ENCODE measurements around the gene HSCB.
"Not testable (repeated sequence)": the region's sequence is repeated elsewhere in the genome, so short reads cannot be mapped to it uniquely, and the experiment has no call there.

Gene HSCB

DNA sequence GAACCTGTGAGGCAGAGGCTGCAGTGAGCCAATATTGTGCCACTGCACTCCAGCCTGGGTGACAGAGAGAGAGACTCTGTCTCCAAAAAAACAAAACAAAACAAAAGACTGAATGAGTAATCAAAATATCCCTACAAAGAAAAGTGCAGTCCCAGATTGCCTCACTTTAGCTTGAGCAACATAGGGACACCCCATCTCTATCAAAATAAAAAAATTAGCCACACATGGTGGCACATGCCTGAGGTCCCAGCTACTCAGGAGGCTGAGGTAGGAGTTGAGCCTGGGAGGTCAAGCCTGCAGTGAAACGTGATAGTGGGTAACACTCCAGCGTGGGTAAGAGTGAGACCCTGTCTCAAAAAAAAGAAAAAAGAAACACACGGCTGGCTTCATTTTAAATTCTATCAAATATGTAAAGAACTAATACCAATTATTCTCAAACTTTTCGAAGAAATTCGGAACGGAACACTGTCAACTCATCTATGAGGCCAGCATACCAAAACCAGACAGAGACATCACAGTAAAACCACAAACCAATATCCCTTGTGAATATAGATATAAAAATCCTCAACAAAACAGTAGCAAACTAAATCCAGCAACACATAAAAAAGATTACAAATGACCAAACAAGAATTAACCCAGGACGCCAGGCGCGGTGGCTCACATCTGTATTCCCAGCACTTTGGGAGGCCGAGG is 13.1 kb upstream of the HSCB start:
- DNase-seq (ENCODE audit: extremely low read depth, low read depth): no peak
- TF ChIP-seq, protein P1, sequence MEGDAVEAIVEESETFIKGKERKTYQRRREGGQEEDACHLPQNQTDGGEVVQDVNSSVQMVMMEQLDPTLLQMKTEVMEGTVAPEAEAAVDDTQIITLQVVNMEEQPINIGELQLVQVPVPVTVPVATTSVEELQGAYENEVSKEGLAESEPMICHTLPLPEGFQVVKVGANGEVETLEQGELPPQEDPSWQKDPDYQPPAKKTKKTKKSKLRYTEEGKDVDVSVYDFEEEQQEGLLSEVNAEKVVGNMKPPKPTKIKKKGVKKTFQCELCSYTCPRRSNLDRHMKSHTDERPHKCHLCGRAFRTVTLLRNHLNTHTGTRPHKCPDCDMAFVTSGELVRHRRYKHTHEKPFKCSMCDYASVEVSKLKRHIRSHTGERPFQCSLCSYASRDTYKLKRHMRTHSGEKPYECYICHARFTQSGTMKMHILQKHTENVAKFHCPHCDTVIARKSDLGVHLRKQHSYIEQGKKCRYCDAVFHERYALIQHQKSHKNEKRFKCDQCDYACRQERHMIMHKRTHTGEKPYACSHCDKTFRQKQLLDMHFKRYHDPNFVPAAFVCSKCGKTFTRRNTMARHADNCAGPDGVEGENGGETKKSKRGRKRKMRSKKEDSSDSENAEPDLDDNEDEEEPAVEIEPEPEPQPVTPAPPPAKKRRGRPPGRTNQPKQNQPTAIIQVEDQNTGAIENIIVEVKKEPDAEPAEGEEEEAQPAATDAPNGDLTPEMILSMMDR (IDR thresholded peaks at IDR 0.05; ENCODE audit: low read depth, low read length): no peak

DNA sequence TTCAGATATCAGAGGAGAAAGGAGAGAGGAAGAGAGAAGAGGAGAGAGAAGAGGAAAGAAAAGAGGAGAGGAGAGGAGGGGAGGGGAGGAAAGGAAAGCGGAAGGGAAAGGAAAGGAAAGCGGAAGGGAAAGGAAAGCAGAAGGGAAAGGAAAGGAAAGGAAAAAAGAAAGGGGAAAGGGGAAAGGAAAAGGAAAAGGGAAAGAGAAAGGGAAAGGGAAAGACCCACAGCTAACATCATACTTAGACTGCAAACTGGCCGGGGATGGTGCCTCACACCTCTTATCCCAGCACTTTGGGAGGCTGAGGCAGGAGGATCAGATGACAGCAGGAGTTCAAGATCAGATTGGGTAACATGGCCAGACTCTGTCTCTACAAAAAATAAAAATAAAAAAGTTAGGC is 11.7 kb upstream of the HSCB start:
- no peak for DNase-seq (ENCODE audit: extremely low read depth, low read depth)
- TF ChIP-seq, protein P1 (IDR thresholded peaks at IDR 0.05; ENCODE audit: low read depth, low read length): no peak

DNA sequence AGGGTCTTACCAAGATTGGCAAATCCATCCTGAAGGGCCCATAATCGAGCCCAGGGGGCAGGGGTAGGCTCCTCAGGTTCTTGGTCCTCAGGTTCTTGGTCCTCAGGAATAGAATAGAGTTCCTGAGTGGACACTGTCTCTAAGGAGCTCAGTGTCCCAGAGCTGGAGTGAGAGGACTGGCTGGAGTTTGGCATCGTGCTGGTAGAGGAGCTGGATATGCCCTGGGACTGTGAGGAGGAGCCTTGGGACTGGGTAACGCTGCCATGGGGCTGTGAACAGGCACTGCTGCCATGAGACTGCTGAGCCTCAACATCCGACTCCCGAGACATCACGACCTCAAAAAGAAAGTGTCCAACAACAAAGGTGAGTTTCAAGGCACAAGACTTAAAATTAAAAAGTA is 7.4 kb upstream of the HSCB start:
- no peak for DNase-seq (ENCODE audit: extremely low read depth, low read depth)
- TF ChIP-seq, protein P1 (IDR thresholded peaks at IDR 0.05; ENCODE audit: low read depth, low read length): no peak

DNA sequence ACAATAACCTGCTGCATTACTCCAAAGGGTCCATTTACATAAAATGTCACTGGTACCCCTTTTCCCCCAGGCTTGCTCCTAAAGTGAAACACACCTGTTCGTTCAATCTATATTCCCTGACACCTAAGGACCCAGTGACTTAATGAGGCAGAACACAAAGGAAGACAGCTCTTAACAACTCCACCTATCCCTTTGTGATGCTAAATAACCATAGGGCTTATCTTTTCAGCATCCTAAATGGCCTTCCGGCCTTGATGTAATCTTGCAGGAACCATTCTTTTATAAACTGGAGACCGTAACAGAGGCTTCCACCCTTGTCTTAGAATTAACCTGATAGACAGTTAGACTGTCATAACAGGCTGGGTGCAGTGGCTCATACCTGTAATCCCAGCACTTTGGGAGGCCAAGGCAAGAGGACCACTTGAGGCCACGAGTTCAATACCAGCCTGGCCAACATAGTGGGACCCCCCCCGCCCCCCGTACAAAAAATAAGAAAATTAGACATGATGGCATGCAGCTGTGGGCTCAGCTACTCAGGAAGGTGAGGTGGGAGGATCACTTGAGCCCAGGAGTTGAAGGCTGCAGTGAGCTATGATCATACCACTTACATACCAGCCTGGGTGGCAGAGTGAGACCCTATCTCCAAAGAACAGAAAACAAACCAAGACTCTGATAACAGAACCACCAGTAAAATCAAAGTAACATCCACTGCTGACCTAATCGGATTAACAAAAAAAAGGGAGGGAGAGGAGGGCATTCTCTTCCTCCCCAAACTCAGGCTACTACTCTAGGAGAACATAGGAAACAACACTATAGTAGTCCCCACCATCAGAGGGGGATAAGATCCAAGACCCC is 5.3 kb upstream of the HSCB start:
- DNase-seq (ENCODE audit: extremely low read depth, low read depth): no peak
- TF ChIP-seq, protein P1 (IDR thresholded peaks at IDR 0.05; ENCODE audit: low read depth, low read length): no peak

DNA sequence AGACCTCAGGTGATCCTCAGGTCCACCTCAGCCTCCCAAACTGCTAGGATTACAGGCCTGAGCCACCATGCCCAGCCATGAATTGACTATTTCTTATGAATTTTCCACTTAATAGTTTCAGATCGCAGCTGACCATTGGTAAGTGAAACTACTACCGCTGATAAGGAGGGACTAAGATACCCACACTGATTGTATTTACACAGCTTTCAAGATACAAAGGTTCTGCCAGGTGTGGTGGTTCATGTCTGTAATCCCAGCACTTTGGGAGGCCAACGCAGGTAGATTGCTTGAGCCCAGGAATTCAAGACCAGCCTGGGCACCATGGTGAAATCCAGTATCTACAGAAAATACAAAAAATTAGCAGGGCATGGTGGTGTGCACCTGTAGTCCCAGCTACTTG is 4.1 kb upstream of the HSCB start:
- no peak for DNase-seq (ENCODE audit: extremely low read depth, low read depth)
- TF ChIP-seq, protein P1 (IDR thresholded peaks at IDR 0.05; ENCODE audit: low read depth, low read length): no peak

DNA sequence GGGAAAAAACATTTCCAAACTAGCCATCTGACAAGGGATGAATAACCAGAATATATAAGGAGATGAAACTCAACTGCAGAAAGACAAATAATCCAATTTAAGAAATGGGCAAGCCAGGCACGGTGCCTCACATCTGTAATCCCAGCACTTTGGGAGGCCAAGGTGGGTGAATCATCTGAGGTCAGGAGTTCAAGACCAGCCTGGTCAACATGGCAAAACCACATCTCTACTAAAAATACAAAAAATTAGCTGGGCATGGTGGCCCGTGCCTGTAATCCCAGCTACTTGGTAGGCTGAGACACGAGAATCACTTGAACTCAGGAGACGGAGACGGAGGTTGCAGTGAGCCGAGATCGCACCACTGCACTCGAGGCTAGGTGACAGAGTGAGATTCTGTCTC is 3.0 kb upstream of the HSCB start:
- not testable (repeated sequence) for DNase-seq (ENCODE audit: extremely low read depth, low read depth)

DNA sequence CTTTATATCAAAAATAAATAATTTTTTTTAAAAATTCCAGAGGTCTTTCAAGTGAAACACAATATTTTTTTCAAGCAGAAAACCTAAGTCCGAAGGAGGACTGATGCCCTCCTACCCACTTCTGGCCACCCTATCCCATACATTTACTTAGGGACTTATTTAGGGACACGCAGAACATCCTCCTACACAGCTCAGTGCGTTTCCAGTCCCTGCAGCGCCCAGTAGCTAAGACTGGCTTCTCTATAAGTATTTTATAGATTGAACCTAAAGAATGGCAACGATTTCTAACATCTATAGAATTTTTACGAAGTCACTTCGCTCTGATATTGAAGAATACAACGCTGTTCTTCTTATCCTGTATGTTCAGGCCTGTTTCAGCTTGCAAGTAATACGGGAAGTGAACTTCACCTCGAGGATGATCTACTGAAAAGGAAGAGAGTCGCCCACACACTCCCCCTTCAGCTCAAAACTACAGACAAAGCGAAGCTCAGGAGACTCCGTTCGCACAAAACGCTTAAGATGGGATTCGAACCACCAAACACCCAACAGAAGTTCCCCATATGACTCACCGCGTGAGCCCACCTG is 547 bp upstream of the HSCB start:
- TF ChIP-seq, protein P1 (IDR thresholded peaks at IDR 0.05; ENCODE audit: low read depth, low read length): no peak

More for the DNA sequence above, 547 bp upstream of the HSCB start:
- DNase-seq (ENCODE audit: extremely low read depth, low read depth): no peak
